ENCODE results near the gene TAF10. TPM values are rescaled to one million over a fixed set of nuclear protein-coding genes. Genes with fewer than 3 reads are reported as not detected.

Gene TAF10
- total and polyA plus RNA-seq, 2 of the 13 experiments (the other 11 are each of a cell fraction or from before 2014, with no cell fraction given), result 71.3 to 134 TPM

DNA sequence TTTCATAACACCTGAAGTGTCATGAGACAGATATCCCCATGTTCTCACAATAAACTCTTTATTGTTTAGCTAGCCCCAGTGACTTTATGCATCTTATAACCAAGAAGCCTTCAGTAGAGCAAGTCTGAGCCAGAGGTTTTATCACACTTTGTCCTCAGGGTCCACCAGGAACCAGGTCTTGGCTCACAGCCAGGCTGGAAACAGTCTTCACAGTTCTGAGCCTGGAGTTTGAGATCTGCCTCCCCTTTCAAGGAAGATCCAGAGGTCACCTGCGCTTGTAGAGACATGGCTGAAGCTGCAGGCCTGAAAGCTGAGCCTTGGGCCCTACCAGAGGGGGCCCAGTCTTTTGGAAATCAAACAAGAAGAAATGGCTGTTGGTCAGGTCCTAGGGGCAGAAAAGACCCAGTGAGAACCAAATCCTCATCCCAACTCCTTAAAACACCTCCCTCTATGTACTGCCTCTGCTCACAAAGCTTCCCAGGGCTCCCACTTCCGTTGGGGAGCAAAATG is 12.1 kb downstream of the TAF10 start (continued):
- TF ChIP-seq RFXAP (CRISPR knock-in tag; IDR thresholded peaks at IDR 0.05; ENCODE audit: borderline replicate concordance), result no peak
- no peak for TF ChIP-seq ZNF674 (CRISPR knock-in tag; IDR thresholded peaks at IDR 0.05; ENCODE audit: low read depth)
- no peak for TF ChIP-seq TGIF2 (CRISPR knock-in tag; IDR thresholded peaks at IDR 0.05)
- no peak for TF ChIP-seq SRSF9 (IDR thresholded peaks at IDR 0.05; ENCODE audit: borderline replicate concordance, insufficient read depth, low read depth, low read length, poor library complexity, severe bottlenecking)
- no peak for TF ChIP-seq SP4 (CRISPR knock-in tag; IDR thresholded peaks at IDR 0.05)
- no peak for TF ChIP-seq ZNF225 (CRISPR knock-in tag; IDR thresholded peaks at IDR 0.05)
- no peak for TF ChIP-seq AHR (CRISPR knock-in tag; IDR thresholded peaks at IDR 0.05)
- no peak for TF ChIP-seq TRIM24 (CRISPR knock-in tag; IDR thresholded peaks at IDR 0.05)
- TF ChIP-seq, protein P1, sequence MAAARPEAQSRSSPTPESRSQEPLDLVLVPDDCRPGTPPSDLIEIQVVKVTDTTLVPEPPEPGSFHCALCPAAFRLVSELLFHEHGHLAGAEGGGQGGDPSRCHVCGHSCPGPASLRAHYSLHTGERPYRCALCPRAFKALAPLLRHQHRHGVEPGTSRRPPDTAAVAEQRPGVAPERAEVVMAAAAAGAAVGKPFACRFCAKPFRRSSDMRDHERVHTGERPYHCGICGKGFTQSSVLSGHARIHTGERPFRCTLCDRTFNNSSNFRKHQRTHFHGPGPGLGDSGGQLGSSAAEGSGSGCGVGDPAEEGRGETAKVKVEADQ (CRISPR knock-in tag; IDR thresholded peaks at IDR 0.05; ENCODE audit: borderline replicate concordance), result no peak

DNA sequence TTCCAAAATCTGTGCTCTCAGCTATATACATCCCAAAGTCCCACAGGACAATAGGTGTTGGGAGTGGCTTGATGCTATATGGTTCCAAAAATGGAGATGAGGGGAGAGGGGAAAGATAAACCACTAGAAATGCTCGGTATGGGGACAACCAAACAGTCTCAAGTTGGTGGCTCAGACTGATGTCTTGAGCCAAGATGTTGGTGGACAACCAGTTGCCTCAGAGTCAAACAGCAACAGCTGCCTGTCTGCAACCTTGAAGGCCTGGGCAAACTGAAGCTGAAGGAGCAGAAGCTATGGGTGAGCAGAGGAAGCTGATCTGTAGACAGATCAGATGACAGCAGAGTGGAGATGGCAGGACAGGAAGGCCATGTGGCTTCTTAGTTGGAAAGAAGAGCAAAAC is 12.6 kb downstream of the TAF10 start:
- no peak for ATAC-seq
- 86% methylated on average over 1 of the region's 1 CpG for WGBS (ENCODE audit: low lambda C conversion rate)
- in situ Hi-C loops (cut with HindIII; ENCODE audit: extremely low pct_ligation_motif_present, low pct_unique_long_range_greater_than_20kb) (no loop called here), intact Hi-C loops (cut with micrococcal nuclease; ENCODE audit: unreplicated experiment) (no loop called here)
- no TSS peak for BruUV-seq (replicated peaks)
- CTCF ChIA-PET (ENCODE audit: low intra/inter-chr PET ratio, low total read pairs), result no interaction called here
- Histone ChIP-seq H3K27ac (ENCODE audit: extremely low read length, insufficient read depth, low read length) (no peak overlapping the region), H3K36me3 (replicated peaks in 1 of 2; ENCODE audit: control insufficient read depth in 1 of 2, insufficient read depth in 2 of 2, low read length in 2 of 2) (peaks cover 14 to 27% of the 10 kb centered on the region in 2 experiments), H2AFZ (ENCODE audit: low read length) (no peak overlapping the region), H3K9me3 (ENCODE audit: low read length) (no peaks in the 10 kb centered on the region), H3K4me3 (replicated peaks in 1 of 3; ENCODE audit: insufficient read depth in 1 of 3, low read depth in 2 of 3, low read length in 3 of 3) (no peak overlapping the region), H3K9ac (ENCODE audit: insufficient read depth, low read depth, low read length) (no peak overlapping the region), H3K27me3 (ENCODE audit: control insufficient read depth in 1 of 2, insufficient read depth in 2 of 2, low read length in 2 of 2) (no peaks in the 10 kb centered on the region; a peak in 1 of 5 replicates), H3K79me2 (ENCODE audit: insufficient read depth, low read length) (peaks cover 22% of the 10 kb centered on the region), H3K4me1 (ENCODE audit: insufficient read depth, low read length) (peaks cover 43% of the 10 kb centered on the region), H4K20me1 (ENCODE audit: insufficient read depth, low read length) (no peaks in the 10 kb centered on the region), H3K4me2 (ENCODE audit: low read depth, low read length) (no peak overlapping the region)
- FAIRE-seq, result no peak
- no peak for TF ChIP-seq ATAD3A (CRISPR knock-in tag; IDR thresholded peaks at IDR 0.05)
- TF ChIP-seq, protein P2, sequence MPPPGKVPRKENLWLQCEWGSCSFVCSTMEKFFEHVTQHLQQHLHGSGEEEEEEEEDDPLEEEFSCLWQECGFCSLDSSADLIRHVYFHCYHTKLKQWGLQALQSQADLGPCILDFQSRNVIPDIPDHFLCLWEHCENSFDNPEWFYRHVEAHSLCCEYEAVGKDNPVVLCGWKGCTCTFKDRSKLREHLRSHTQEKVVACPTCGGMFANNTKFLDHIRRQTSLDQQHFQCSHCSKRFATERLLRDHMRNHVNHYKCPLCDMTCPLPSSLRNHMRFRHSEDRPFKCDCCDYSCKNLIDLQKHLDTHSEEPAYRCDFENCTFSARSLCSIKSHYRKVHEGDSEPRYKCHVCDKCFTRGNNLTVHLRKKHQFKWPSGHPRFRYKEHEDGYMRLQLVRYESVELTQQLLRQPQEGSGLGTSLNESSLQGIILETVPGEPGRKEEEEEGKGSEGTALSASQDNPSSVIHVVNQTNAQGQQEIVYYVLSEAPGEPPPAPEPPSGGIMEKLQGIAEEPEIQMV (CRISPR knock-in tag; IDR thresholded peaks at IDR 0.05; ENCODE audit: low read depth), result no peak
- TF ChIP-seq, protein P3, sequence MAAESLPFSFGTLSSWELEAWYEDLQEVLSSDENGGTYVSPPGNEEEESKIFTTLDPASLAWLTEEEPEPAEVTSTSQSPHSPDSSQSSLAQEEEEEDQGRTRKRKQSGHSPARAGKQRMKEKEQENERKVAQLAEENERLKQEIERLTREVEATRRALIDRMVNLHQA (CRISPR knock-in tag; IDR thresholded peaks at IDR 0.05), result no peak
- TF ChIP-seq, protein P4, sequence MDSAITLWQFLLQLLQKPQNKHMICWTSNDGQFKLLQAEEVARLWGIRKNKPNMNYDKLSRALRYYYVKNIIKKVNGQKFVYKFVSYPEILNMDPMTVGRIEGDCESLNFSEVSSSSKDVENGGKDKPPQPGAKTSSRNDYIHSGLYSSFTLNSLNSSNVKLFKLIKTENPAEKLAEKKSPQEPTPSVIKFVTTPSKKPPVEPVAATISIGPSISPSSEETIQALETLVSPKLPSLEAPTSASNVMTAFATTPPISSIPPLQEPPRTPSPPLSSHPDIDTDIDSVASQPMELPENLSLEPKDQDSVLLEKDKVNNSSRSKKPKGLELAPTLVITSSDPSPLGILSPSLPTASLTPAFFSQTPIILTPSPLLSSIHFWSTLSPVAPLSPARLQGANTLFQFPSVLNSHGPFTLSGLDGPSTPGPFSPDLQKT (CRISPR knock-in tag; IDR thresholded peaks at IDR 0.05; ENCODE audit: borderline replicate concordance), result no peak
- TF ChIP-seq, protein P5, sequence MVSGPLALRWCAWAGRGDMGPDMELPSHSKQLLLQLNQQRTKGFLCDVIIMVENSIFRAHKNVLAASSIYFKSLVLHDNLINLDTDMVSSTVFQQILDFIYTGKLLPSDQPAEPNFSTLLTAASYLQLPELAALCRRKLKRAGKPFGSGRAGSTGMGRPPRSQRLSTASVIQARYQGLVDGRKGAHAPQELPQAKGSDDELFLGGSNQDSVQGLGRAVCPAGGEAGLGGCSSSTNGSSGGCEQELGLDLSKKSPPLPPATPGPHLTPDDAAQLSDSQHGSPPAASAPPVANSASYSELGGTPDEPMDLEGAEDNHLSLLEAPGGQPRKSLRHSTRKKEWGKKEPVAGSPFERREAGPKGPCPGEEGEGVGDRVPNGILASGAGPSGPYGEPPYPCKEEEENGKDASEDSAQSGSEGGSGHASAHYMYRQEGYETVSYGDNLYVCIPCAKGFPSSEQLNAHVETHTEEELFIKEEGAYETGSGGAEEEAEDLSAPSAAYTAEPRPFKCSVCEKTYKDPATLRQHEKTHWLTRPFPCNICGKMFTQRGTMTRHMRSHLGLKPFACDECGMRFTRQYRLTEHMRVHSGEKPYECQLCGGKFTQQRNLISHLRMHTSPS (CRISPR knock-in tag; IDR thresholded peaks at IDR 0.05; ENCODE audit: low read depth), result no peak
- no peak for TF ChIP-seq CBFB (CRISPR knock-in tag; IDR thresholded peaks at IDR 0.05)
- no peak for TF ChIP-seq ZNF670 (CRISPR knock-in tag; IDR thresholded peaks at IDR 0.05; ENCODE audit: borderline replicate concordance)
- no peak for TF ChIP-seq PRPF4 (IDR thresholded peaks at IDR 0.05; ENCODE audit: low read depth, low read length, poor library complexity, severe bottlenecking)
- TF ChIP-seq ZFP37 (CRISPR knock-in tag; IDR thresholded peaks at IDR 0.05; ENCODE audit: borderline replicate concordance), result no peak
- TF ChIP-seq STAT5B (CRISPR knock-in tag; IDR thresholded peaks at IDR 0.05), result no peak
- no peak for TF ChIP-seq ATF1 (CRISPR knock-in tag; IDR thresholded peaks at IDR 0.05)
- DNase-seq (ENCODE audit: low spot score), result no peak
- POLR2A ChIA-PET, result no interaction called here

Data from HepG2 (cell line).